ENCODE measurements around the gene CDH23.

DNA sequence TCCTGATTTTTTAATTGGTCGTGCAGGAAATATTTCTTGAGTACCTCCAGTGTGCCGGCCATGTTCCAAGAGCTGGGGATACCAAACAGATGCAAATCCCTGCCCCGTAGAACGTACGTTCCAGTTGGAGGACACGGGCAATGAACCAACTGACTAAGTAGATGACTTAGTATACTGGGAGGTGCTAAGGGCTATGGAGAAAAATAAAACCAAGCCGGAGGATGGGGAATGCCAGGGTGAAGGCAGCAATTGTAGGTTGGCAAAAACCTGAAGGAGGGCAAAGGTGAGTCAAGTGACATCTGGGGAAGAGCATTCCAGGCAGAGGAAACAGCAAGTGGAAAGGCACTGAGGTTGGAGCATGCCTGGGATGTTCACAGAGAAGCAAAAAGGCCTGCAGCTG, 383.4 kb downstream of the CDH23 start:
- TF ChIP-seq GATA2 (IDR thresholded peaks at IDR 0.05; ENCODE audit: low read depth, low read length): no peak
- no peak for TF ChIP-seq GATA3 (IDR thresholded peaks at IDR 0.05; ENCODE audit: low read depth, low read length)

Data from SH-SY5Y (cell line).